AG04450 (cell line): Measurements from ENCODE around the gene AK4. TPM values are rescaled to one million over a fixed set of nuclear protein-coding genes. Genes with fewer than 3 reads are reported as not detected.

ENCODE experiments used
- CTCF ChIA-PET: fragments of 300-600, 350-600 bp; formaldehyde crosslinking; extraction: SDS; loops from one replicate; lab custom pipeline; 2022; ENCODE audit warnings: antibody characterized with exemption, inconsistent platforms; lab: Charles Lee
- POLR2A ChIA-PET: fragments of 350-600 bp; formaldehyde crosslinking; extraction: SDS; loops from one replicate; lab custom pipeline; 2021; ENCODE audit warnings: antibody characterized with exemption, inconsistent platforms; lab: Yijun Ruan, JAX
- DNase-seq: peaks from one replicate; pipeline ENCODE4 v3.0.0-alpha.2; 2011; ENCODE audit warnings: low read depth, low spot score
- H3K27ac ChIP-seq: one replicate; pipeline ENCODE4 v1.5.1; 2012; ENCODE audit warnings: low read depth, low read length, control low read depth
- H3K27me3 ChIP-seq: one replicate; pipeline ENCODE4 v1.6.0; 2012; ENCODE audit warnings: low read length; ENCODE audit not compliant: control insufficient read depth, insufficient read depth
- H3K4me3 ChIP-seq: 2 replicates; pipeline ENCODE4 v1.5.1; 2011; ENCODE audit warnings: mild to moderate bottlenecking, low read depth, low read length, control low read depth
- H3K9me3 ChIP-seq: 2 replicates; pipeline ENCODE4 v1.5.1; 2012; ENCODE audit warnings: low read length; ENCODE audit not compliant: control insufficient read depth, insufficient read depth
- polyA plus RNA-seq: library from polyadenylated mRNA; depleted of rRNA; stranded (reverse); fragments of >200 nt; gene quantifications from 2 replicates; pipeline ENCODE4 v1.2.3, GENCODE V29; 2011
- TF ChIP-seq, protein P1 (sequence below): IDR thresholded peaks from 2 replicates; pipeline ENCODE4 v1.5.1; 2011; ENCODE audit warnings: low read depth, low read length, control low read depth, inconsistent platforms

Gene AK4
- polyA plus RNA-seq, 1 experiment, result 0.78 TPM

DNA sequence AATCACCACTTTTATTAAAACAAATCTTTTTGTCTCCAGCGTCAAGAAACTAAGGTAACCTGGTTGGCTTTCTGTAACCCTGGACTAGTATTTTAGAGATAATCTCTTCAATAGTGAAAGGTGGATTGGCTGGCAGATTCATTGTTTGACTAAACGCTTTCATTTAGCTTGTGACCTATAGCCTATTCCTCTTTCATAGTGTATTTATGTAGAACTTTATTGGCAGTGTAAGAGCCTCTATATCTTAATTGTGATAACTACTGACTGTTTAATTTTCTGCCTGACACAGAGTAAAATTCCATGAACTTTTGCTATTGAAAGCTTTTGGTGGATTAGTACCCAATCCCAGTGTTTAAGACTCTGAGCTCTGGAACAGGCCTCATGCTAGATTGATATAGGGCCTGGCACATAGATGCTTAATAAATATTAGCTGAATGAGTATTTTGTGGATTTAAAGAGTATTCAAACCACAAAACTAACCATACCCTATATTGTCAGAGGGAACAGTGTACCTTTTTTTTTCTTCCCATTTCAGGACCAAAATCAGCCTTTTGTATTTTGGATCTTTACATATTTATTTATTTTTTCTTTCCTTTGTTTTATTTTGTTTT lies 34.8 kb downstream of the AK4 start:
- ChIA-PET CTCF (no interaction called here), POLR2A (interaction anchor here (0.7 kb wide), 1 partner anchor 1182 kb away, joined by 3 read pairs; no protein-coding TSS in a partner anchor)
- no peak overlapping the region for H3K4me3 ChIP-seq
- TF ChIP-seq, protein P1, sequence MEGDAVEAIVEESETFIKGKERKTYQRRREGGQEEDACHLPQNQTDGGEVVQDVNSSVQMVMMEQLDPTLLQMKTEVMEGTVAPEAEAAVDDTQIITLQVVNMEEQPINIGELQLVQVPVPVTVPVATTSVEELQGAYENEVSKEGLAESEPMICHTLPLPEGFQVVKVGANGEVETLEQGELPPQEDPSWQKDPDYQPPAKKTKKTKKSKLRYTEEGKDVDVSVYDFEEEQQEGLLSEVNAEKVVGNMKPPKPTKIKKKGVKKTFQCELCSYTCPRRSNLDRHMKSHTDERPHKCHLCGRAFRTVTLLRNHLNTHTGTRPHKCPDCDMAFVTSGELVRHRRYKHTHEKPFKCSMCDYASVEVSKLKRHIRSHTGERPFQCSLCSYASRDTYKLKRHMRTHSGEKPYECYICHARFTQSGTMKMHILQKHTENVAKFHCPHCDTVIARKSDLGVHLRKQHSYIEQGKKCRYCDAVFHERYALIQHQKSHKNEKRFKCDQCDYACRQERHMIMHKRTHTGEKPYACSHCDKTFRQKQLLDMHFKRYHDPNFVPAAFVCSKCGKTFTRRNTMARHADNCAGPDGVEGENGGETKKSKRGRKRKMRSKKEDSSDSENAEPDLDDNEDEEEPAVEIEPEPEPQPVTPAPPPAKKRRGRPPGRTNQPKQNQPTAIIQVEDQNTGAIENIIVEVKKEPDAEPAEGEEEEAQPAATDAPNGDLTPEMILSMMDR, result no peak
- no peaks in the 10 kb centered on the region for H3K27me3 ChIP-seq
- H3K9me3 ChIP-seq, result no peaks in the 10 kb centered on the region
- DNase-seq, result no peak
- no peak overlapping the region for H3K27ac ChIP-seq

DNA sequence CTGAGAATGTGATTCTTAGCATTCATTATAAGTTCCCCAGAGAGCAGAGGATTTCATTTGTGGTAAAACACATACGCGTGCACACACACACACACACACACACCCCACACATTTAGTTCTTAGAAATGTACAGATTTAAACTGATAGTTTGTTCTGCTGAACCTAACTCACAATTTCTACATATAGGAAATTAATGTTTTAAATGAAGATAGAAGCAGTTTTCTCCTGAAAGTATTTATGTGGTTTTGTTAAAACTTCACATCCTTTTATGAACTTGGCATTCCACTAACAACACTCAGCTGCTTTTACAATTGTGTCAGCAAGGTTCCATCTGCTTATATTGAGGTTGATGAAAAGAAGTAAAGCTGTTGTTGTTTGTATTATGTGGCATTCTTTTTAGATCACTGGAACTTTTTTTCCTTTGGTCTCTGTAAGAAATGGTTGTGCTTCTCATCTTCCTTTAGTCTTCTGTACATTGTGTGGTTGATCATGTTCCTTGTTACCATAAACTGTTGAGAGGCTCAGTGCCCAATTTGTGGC lies 41.6 kb downstream of the AK4 start:
- no peak for DNase-seq
- no peak overlapping the region for H3K27ac ChIP-seq
- no peaks in the 10 kb centered on the region for H3K27me3 ChIP-seq
- H3K4me3 ChIP-seq, result no peak overlapping the region
- POLR2A ChIA-PET, result no interaction called here
- CTCF ChIA-PET, result no interaction called here
- H3K9me3 ChIP-seq, result no peaks in the 10 kb centered on the region
- TF ChIP-seq, protein P1, result no peak

DNA sequence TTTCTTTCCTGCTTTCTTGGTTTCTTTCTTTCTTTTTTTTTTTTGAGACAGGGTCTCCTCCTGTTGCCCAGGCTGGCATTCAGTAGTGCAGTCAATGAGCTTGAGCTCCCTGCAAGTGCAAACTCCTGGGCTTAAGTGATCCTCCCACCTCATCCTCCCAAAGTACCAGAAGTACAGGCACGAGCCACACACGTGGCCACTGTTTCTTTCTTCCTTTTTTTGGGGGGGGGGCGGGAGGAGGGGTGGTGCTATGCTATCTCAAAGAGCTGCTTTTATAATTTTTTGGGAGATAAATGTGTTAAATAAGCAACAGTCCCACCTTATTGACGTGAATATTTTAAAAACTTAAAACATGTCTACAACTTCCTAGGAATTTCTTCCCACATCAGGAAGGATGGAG lies 42.2 kb downstream of the AK4 start:
- CTCF ChIA-PET, result no interaction called here
- Histone ChIP-seq H3K27ac (no peak overlapping the region), H3K4me3 (no peak overlapping the region), H3K27me3 (no peaks in the 10 kb centered on the region), H3K9me3 (no peaks in the 10 kb centered on the region)
- TF ChIP-seq, protein P1, result no peak
- no peak for DNase-seq
- POLR2A ChIA-PET, result no interaction called here

DNA sequence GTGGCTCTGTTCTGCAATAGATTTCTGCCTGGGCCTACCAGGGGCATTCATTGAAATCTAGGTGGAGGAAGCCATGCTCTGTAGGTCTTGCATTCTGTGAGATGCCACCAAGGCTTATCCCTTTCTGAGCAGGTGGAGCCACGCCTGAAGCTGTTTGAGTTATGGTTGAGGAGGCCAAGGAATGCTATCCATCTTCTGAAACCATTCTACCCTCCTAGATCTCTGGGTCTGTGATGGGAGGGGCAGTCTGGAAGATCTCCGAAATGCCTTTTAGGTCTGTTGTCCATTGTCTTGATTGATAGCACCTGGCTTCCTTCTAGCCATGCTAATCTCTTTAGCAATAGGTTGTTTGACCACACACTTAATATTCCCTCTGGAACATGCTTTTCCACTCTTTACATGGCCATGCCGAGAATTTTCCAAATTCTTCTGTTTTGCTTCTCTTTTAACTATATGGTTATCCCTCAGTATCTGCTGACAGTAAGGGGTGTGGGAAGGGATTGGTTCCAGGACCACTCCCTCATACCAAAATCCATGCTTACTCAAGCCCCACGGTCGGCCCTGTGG lies 45.2 kb downstream of the AK4 start:
- POLR2A ChIA-PET, result no interaction called here
- CTCF ChIA-PET, result no interaction called here
- no peaks in the 10 kb centered on the region for H3K9me3 ChIP-seq
- no peak overlapping the region for H3K27ac ChIP-seq
- no peak for DNase-seq
- TF ChIP-seq, protein P1, result no peak
- no peak overlapping the region for H3K4me3 ChIP-seq
- no peaks in the 10 kb centered on the region for H3K27me3 ChIP-seq
